GM19452 (cell line): ENCODE results near the gene SIAH3.
"Not testable (repeated sequence)": the region's sequence is repeated elsewhere in the genome, so short reads cannot be mapped to it uniquely, and the experiment has no call there.

Experiments used
- ATAC-seq: cut with Tn5 transposase; IDR thresholded peaks from one replicate; pipeline ENCODE4 v1.9.1; 2021; ENCODE audit not compliant: unreplicated experiment

The SIAH3 gene, protein sequence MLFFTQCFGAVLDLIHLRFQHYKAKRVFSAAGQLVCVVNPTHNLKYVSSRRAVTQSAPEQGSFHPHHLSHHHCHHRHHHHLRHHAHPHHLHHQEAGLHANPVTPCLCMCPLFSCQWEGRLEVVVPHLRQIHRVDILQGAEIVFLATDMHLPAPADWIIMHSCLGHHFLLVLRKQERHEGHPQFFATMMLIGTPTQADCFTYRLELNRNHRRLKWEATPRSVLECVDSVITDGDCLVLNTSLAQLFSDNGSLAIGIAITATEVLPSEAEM

DNA sequence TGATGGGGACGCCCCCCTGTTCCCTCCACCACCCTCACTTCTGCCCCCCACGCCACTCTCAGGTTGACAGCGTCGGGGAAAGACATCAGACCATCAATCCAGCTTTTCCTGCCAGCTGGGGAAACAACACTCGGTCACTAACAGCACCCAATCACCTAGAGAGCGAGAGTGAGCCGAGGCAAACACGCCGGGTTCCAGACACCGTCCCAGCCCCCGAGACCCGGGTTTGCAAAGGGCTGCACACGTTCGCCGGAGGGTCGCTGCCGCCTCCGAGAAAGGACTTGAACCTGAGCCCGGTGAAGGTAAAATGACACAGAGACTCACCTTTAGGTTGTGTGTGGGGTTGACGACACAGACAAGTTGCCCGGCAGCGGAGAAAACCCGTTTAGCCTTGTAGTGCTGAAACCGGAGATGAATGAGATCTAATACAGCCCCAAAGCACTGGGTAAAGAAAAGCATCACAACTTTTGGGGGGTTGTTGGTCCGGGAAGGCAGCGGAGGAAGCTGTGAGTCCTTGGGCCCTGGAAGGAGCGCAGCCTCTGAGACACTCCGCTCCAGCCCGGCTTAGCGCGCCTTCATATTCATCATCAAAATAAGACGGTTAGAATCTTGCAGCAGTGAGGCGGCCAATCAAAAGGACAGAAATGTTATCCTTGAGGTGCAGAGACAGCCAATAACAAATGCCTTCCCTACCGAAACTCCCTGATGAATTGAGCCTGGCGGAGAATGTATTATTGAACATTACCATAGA, at the start of gene SIAH3:
Gene SIAH3, minus strand, starts transcription at position 583 of the 751 bp plus-strand sequence. Its CDS starts 124 bp downstream, at position 459.
- ATAC-seq = no peak

- ATAC-seq = no peak
These were observed 47.9 kb upstream of the SIAH3 start for GRCh38 chr13:45899406-45899805.

GRCh38 chr13:45897562-45897961, 46.0 kb upstream of the SIAH3 start:
- no peak for ATAC-seq

GRCh38 chr13:45896285-45896684, 44.7 kb upstream of the SIAH3 start:
- ATAC-seq = no peak

GRCh38 chr13:45895881-45896280, 44.3 kb upstream of the SIAH3 start:
- no peak for ATAC-seq

DNA sequence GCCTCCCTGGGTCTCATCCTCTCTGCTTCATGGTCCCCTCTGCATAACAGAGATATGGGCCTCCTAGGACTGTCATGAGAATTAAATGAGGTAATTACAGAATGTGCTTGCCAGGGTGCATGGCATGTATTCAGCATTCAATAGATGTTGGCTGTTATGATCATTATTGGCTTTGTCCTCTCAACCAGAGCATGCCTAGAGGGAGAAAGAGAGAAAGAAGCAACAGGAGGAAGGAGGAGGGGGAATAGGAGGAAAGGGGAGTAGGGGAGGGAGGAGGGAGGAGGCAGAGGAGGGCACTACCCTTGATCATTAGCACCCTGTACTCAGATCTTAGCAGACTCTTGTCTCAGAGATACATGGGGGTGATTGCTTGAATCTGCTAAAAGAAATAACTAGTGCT, 41.0 kb upstream of the SIAH3 start:
- ATAC-seq = no peak

- ATAC-seq = no peak
These were observed 38.2 kb upstream of the SIAH3 start for GRCh38 chr13:45889590-45890243.

- no peak for ATAC-seq
These were observed 34.9 kb upstream of the SIAH3 start for GRCh38 chr13:45886466-45886865.

- no peak for ATAC-seq
These were observed 33.6 kb upstream of the SIAH3 start for GRCh38 chr13:45885194-45885593.

GRCh38 chr13:45882626-45883025, 31.1 kb upstream of the SIAH3 start:
- no peak for ATAC-seq

DNA sequence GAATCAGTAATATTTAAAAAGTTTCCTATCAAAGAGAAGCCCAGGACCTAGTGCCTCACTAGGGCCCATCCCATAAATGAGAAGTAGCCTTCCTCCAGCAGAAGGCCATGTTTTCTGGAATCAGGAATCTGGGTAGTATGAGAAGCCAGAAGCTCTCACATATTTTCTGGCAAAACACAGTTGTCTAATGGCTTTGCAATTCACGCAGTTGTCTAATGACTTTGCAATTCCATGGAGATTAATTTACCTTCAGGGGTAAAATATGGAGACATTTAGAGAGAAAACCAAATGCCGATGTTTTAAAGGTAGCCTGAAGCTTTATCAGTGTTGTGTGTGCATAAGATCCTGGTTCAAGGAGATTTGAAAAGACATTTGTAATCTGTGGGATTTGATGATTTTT, 29.8 kb upstream of the SIAH3 start:
- no peak for ATAC-seq

- ATAC-seq = no peak
These were observed 28.7 kb upstream of the SIAH3 start for GRCh38 chr13:45880242-45880641.

DNA sequence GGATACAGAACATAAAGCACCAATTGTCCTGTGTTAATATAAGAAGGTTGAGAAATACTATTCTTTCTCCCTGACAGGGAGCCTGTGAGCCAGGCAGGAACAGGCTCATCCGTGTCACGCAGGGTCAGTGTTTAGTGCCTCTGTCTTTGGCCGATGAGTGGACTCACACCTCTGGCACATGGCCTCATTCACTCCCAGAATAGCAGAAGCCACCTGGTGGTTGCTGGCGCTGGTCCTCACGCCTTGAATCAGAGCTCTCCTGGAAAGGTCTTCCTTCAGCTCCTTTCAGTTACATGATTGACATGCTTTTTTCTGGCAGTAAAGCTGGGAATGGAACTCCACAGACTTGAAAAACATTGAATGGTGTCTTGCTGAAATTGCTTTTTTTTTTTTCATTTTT, 28.1 kb upstream of the SIAH3 start:
- ATAC-seq = no peak

DNA sequence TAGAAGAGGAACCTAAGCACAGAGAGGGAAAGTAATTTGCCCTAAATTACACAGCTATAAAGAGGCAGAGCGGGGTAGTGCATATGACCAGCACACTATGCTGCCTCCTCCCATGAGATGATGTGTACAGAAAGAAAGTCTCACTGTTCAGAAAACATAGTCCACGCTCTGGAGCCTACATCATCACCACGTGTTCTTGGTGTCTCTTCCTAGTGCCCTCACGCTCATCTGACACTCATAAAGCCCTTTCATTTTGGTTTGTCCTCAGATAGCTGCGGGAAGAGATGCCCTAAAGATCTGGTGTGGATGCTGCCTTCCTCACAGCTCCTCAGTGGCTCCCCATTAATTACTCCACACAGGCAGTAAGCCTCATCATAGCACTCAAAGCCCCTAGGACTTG, 27.4 kb upstream of the SIAH3 start:
- no peak for ATAC-seq

- no peak for ATAC-seq
These were observed 25.2 kb upstream of the SIAH3 start for GRCh38 chr13:45876781-45877180.

- no peak for ATAC-seq
These were observed 24.4 kb upstream of the SIAH3 start for GRCh38 chr13:45875951-45876350.

DNA sequence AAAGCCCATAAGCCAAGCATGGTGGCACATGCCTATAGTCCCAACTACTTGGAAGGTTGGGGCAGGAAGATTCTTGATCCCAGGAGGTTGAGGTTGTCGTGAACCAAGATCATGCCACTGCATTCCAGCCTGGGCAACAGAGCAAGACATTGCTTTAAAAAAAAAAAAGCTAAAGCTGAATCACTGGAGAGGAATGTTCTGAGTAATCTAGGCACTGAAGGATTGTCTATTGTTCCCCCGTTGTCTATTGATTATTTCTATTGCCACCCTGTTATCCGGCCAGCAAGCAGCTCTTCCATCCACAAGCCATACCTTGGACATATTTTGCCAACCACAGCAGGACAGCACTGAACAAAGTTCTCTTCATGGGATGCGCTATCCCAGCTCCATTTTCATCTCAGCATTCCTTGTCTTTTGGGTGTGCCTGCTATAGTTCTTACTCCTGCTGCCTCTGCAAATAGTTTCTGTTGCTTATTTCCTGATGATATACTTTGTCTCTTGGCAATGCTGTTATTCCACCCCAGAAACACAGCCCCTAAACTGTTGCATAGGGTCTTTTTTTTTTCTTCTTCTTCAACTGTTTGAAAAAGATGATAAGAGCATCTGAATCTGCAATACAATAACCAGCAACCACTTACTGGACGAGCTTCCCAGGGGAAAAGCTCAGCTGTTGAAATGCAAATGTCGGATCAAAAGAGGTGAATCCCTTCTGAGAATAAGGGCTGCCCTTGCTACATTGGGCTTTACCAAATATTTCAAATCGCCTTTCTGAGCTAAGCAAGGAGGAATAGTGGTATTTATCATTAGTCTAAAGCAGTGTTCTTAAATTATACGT, 22.2 kb upstream of the SIAH3 start:
- ATAC-seq = no peak

DNA sequence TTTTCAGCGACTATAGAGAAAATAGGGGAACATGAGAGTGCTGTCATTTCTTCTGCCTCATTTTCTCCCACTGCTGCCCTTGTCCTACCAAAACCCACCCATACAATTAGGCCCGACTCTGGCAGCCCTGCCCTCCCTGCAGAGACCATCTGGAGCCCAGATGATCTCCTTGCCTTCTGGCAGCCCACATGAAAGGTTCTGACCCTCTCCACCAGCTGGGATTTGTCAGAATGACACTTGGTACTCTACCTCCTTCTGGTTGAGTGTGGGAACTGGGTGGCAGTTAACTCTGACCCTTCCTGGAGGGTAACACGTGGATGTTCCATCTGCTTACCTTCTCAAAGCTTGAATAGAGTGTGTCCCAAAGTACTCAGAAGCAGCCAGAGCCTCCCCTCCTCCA, 21.0 kb upstream of the SIAH3 start:
- ATAC-seq = no peak

DNA sequence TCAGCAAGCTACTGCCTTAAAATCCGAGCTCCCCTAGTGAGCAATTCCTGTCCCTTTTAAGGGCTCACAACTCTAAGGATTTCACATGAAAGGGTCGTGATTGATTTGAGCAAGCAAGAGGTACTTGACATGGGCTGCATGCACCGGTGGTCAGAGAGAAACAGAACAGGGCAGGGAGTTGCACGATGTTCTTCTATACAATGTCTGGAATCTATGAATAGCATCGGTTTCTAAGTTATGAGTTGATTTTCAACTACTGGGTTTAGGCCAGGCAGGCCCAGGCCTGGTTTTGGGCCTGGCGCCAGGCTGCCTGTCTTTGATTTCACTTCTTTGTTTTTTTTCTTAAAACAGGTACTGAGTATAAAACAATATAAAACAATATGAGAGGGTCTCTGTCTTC, 19.6 kb upstream of the SIAH3 start:
- not testable (repeated sequence) for ATAC-seq

DNA sequence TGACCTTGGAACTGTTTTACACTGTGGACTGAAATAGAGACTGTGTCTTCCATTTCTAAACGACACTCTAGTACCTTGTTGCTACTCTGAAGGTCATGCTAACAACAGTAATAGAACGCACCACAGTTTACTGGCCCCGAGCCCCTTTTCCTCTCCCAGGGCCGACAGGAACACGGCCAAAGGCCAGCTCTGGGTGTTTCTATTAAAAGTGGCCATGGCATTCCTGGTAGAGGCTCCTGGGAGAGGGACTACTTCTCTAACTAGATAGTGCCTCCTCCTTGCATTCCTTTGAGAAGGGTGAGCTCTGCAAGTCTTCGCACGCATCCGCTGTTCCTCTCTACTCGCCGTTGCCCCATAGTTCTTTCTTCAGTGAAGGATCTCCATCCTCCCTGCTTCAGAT, 18.7 kb upstream of the SIAH3 start:
- no peak for ATAC-seq

- ATAC-seq = no peak
These were observed 13.9 kb upstream of the SIAH3 start for GRCh38 chr13:45865414-45865813.
